Measurements from ENCODE around the gene GRID1. TPM values are rescaled to one million over a fixed set of nuclear protein-coding genes. Genes with fewer than 3 reads are reported as not detected.

Gene GRID1
- total RNA-seq, 1 experiment from 2014 or later, result not detected

GRCh38 chr10:86220626-86221025, 146.0 kb downstream of the GRID1 start:
- DNase-seq, result no peak
- CTCF ChIA-PET, result no interaction called here
- intact Hi-C loops (cut with micrococcal nuclease), result no loop called here

GRCh38 chr10:86219271-86219670, 147.3 kb downstream of the GRID1 start:
- H3K9me2 ChIP-seq (replicated peaks; ENCODE audit: low read length), result no peaks in the 10 kb centered on the region
- H3K9me3 ChIP-seq (ENCODE audit: low read length), result no peaks in the 10 kb centered on the region
- intact Hi-C loops (cut with micrococcal nuclease), result no loop called here
- ChIA-PET POLR2A (ENCODE audit: unreplicated experiment) (no interaction called here), CTCF (no interaction called here)
- H3K27me3 ChIP-seq (ENCODE audit: low read length), result 0 out of 2 replicates have a peak, but pooled peaks cover 7% of the 10 kb centered on the region
- H3K79me2 ChIP-seq (ENCODE audit: low read length), result no peaks in the 10 kb centered on the region
- no peaks in the 10 kb centered on the region for H4K20me1 ChIP-seq (ENCODE audit: low read length)
- no peaks in the 10 kb centered on the region for H3K36me3 ChIP-seq (ENCODE audit: low read depth, low read length)
- no peak overlapping the region for H3K4me2 ChIP-seq (ENCODE audit: low read length)
- ATAC-seq (no peak), DNase-seq (no peak)
- no peak overlapping the region for H3K27ac ChIP-seq (ENCODE audit: low read length)
- no peak overlapping the region for H2AFZ ChIP-seq (ENCODE audit: low read length)
- BruUV-seq (replicated peaks), result no TSS peak
- H3K4me3 ChIP-seq (ENCODE audit: low read length), result no peak overlapping the region
- TF ChIP-seq CTCF (conservative IDR thresholded peaks at IDR 0.05; ENCODE audit: low read depth, low read length) (no peak), EZH2 (IDR thresholded peaks at IDR 0.05; ENCODE audit: low read length, unreplicated experiment) (no peak), EZH2phosphoT487 (IDR thresholded peaks at IDR 0.05; ENCODE audit: borderline replicate concordance, low read length) (no peak)
- H3F3A ChIP-seq (ENCODE audit: low read length, unreplicated experiment), result no peaks in the 10 kb centered on the region
- no peak overlapping the region for H3K9ac ChIP-seq (ENCODE audit: low read length)
- H3K4me1 ChIP-seq (ENCODE audit: insufficient read depth, low read length), result no peaks in the 10 kb centered on the region

More at GRCh38 chr10:86220626-86221025, 146.0 kb downstream of the GRID1 start:
- H3K9ac ChIP-seq (ENCODE audit: low read length), result no peak overlapping the region
- H3K27ac ChIP-seq (ENCODE audit: low read length), result no peak overlapping the region
- no peak overlapping the region for H3K4me3 ChIP-seq (ENCODE audit: low read length)
- no peak overlapping the region for H3K4me2 ChIP-seq (ENCODE audit: low read length)
- 0 out of 2 replicates have a peak, but pooled peaks cover 7% of the 10 kb centered on the region for H3K27me3 ChIP-seq (ENCODE audit: low read length)
- H2AFZ ChIP-seq (ENCODE audit: low read length), result no peak overlapping the region
- no peaks in the 10 kb centered on the region for H3K9me2 ChIP-seq (replicated peaks; ENCODE audit: low read length)
- H3K9me3 ChIP-seq (ENCODE audit: low read length), result no peaks in the 10 kb centered on the region
- no peaks in the 10 kb centered on the region for H3F3A ChIP-seq (ENCODE audit: low read length, unreplicated experiment)
- peaks cover 8% of the 10 kb centered on the region for H3K4me1 ChIP-seq (ENCODE audit: insufficient read depth, low read length)
- no peaks in the 10 kb centered on the region for H4K20me1 ChIP-seq (ENCODE audit: low read length)
- H3K36me3 ChIP-seq (ENCODE audit: low read depth, low read length), result no peaks in the 10 kb centered on the region
- no peak for ATAC-seq
- BruUV-seq (replicated peaks), result no TSS peak
- TF ChIP-seq EZH2phosphoT487 (IDR thresholded peaks at IDR 0.05; ENCODE audit: borderline replicate concordance, low read length) (no peak), CTCF (conservative IDR thresholded peaks at IDR 0.05; ENCODE audit: low read depth, low read length) (no peak), EZH2 (IDR thresholded peaks at IDR 0.05; ENCODE audit: low read length, unreplicated experiment) (no peak)
- H3K79me2 ChIP-seq (ENCODE audit: low read length), result no peaks in the 10 kb centered on the region
- POLR2A ChIA-PET (ENCODE audit: unreplicated experiment), result no interaction called here

GRCh38 chr10:86218842-86219241, 147.8 kb downstream of the GRID1 start:
- ChIA-PET CTCF (no interaction called here), POLR2A (ENCODE audit: unreplicated experiment) (no interaction called here)
- no peaks in the 10 kb centered on the region for H3K36me3 ChIP-seq (ENCODE audit: low read depth, low read length)
- no peaks in the 10 kb centered on the region for H3K9me2 ChIP-seq (replicated peaks; ENCODE audit: low read length)
- no peaks in the 10 kb centered on the region for H3K79me2 ChIP-seq (ENCODE audit: low read length)
- no peak overlapping the region for H3K27ac ChIP-seq (ENCODE audit: low read length)
- intact Hi-C loops (cut with micrococcal nuclease), result no loop called here
- no TSS peak for BruUV-seq (replicated peaks)
- 0 out of 2 replicates have a peak, but pooled peaks cover 7% of the 10 kb centered on the region for H3K27me3 ChIP-seq (ENCODE audit: low read length)
- no peaks in the 10 kb centered on the region for H3K9me3 ChIP-seq (ENCODE audit: low read length)
- no peak overlapping the region for H3K9ac ChIP-seq (ENCODE audit: low read length)
- ATAC-seq (no peak), DNase-seq (no peak)
- H3K4me3 ChIP-seq (ENCODE audit: low read length), result no peak overlapping the region
- H4K20me1 ChIP-seq (ENCODE audit: low read length), result no peaks in the 10 kb centered on the region
- H2AFZ ChIP-seq (ENCODE audit: low read length), result no peak overlapping the region
- no peak for TF ChIP-seq EZH2phosphoT487 (IDR thresholded peaks at IDR 0.05; ENCODE audit: borderline replicate concordance, low read length)
- no peak overlapping the region for H3K4me2 ChIP-seq (ENCODE audit: low read length)
- no peaks in the 10 kb centered on the region for H3F3A ChIP-seq (ENCODE audit: low read length, unreplicated experiment)
- H3K4me1 ChIP-seq (ENCODE audit: insufficient read depth, low read length), result no peaks in the 10 kb centered on the region

Measured in PC-3 (cell line).